ENCODE results near the gene CHURC1. TPM values are rescaled to one million over a fixed set of nuclear protein-coding genes. Genes with fewer than 3 reads are reported as not detected.

CHURC1 gene
- total and polyA plus RNA-seq, 2 of the 4 experiments (the other 2 are of a cell fraction), result 38.0 to 69.5 TPM

DNA sequence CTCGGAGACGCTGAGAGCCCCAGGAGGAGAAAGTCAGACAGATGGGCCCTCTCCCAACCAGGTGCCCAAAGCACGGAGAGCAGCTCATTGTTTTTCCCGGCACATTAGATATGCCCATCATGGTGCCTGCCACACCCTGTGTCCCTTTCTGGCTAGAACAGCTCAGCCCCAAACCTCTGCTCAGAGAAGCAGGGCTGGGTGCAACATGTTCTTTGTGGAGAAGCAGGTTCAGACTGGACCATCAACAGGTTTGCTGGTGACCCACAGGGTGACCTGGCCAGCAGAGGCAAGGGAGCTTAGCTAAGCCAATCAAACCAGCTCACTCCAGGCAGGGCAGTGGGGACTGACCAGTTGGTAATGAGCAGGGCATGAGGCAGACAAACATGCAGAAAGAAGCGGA lies 44.5 kb downstream of the CHURC1 start:
- Histone ChIP-seq H3K9ac (ENCODE audit: low read depth, low read length) (no peak overlapping the region), H3K23ac (ENCODE audit: low read depth, low read length) (no peak overlapping the region), H4K20me1 (ENCODE audit: insufficient read depth, low read length) (no peaks in the 10 kb centered on the region), H4K8ac (ENCODE audit: low read depth in 2 of 2, low read length in 2 of 2) (no peak overlapping the region), H2BK20ac (ENCODE audit: low read depth, low read length) (no peak overlapping the region), H3K36me3 (ENCODE audit: control insufficient read depth, insufficient read depth, low read length) (no peaks in the 10 kb centered on the region), H3K4ac (ENCODE audit: low read depth, low read length) (no peak overlapping the region), H3K79me1 (ENCODE audit: low read depth in 1 of 2, low read length in 2 of 2) (no peaks in the 10 kb centered on the region; a peak in 1 of 4 replicates), H3K4me1 (ENCODE audit: control insufficient read depth, insufficient read depth, low read length) (no peaks in the 10 kb centered on the region), H2BK120ac (ENCODE audit: low read depth, low read length) (no peak overlapping the region), H3K4me3 (ENCODE audit: insufficient read depth, low read depth, low read length) (no peak overlapping the region), H3K9me3 (ENCODE audit: control insufficient read depth, insufficient read depth, low read length) (no peaks in the 10 kb centered on the region), H3K14ac (replicated peaks; ENCODE audit: low read depth, low read length) (no peak overlapping the region), H3K27me3 (ENCODE audit: control insufficient read depth, insufficient read depth, low read length) (no peaks in the 10 kb centered on the region), H2AK9ac (replicated peaks; ENCODE audit: low read depth, low read length, poor library complexity) (no peak overlapping the region), H2BK5ac (ENCODE audit: low read depth, low read length, poor library complexity, severe bottlenecking) (no peak overlapping the region), H3K56ac (ENCODE audit: extremely low read depth, insufficient read depth, low read length) (no peak overlapping the region), H4K5ac (ENCODE audit: low read depth, low read length) (no peak overlapping the region), H3K27ac (ENCODE audit: insufficient read depth, low read length) (no peak overlapping the region), H2AFZ (replicated peaks; ENCODE audit: low read length, poor library complexity) (no peak overlapping the region), H3K18ac (ENCODE audit: low read depth, low read length) (no peak overlapping the region), H3K9me1 (ENCODE audit: insufficient read depth, low read length) (peaks cover 2% of the 10 kb centered on the region; the same call in 1 of the 2 replicates), H4K91ac (ENCODE audit: insufficient read depth, low read depth, low read length) (no peak overlapping the region), H2AK5ac (ENCODE audit: low read depth, low read length) (no peak overlapping the region), H3K4me2 (ENCODE audit: low read depth, low read length) (no peak overlapping the region), H2BK15ac (ENCODE audit: low read depth, low read length) (no peak overlapping the region)
- intact Hi-C loops (cut with micrococcal nuclease), result no loop called here
- ChIA-PET POLR2A (ENCODE audit: unreplicated experiment) (no interaction called here), CTCF (no interaction called here)
- TF ChIP-seq MAFK (IDR thresholded peaks at IDR 0.05; ENCODE audit: low read depth, low read length) (no peak), RFX5 (IDR thresholded peaks at IDR 0.05; ENCODE audit: low read depth, low read length) (no peak), FOS (IDR thresholded peaks at IDR 0.05; ENCODE audit: low read depth, low read length) (no peak), RAD21 (IDR thresholded peaks at IDR 0.05; ENCODE audit: low read length) (no peak), SMC3 (IDR thresholded peaks at IDR 0.05; ENCODE audit: low read depth, low read length) (no peak), NFE2L2 (IDR thresholded peaks at IDR 0.05; ENCODE audit: low read depth, low read length) (no peak), BHLHE40 (IDR thresholded peaks at IDR 0.05; ENCODE audit: low read depth, low read length) (no peak), RCOR1 (IDR thresholded peaks at IDR 0.05; ENCODE audit: insufficient replicate concordance, low read length) (no peak), MAZ (IDR thresholded peaks at IDR 0.05; ENCODE audit: borderline replicate concordance, low read depth, low read length) (no peak), CEBPB (IDR thresholded peaks at IDR 0.05; ENCODE audit: low read depth, low read length) (no peak), MXI1 (IDR thresholded peaks at IDR 0.05; ENCODE audit: borderline replicate concordance, low read depth, low read length) (no peak), CTCF (conservative IDR thresholded peaks at IDR 0.05; ENCODE audit: low read depth, low read length) (no peak), CHD1 (IDR thresholded peaks at IDR 0.05; ENCODE audit: low read depth, low read length) (no peak), POLR2A (IDR thresholded peaks at IDR 0.05; ENCODE audit: low read depth, low read length) (no peak)
- TF ChIP-seq, protein P1, sequence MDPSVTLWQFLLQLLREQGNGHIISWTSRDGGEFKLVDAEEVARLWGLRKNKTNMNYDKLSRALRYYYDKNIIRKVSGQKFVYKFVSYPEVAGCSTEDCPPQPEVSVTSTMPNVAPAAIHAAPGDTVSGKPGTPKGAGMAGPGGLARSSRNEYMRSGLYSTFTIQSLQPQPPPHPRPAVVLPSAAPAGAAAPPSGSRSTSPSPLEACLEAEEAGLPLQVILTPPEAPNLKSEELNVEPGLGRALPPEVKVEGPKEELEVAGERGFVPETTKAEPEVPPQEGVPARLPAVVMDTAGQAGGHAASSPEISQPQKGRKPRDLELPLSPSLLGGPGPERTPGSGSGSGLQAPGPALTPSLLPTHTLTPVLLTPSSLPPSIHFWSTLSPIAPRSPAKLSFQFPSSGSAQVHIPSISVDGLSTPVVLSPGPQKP (IDR thresholded peaks at IDR 0.05; ENCODE audit: borderline replicate concordance, low read depth, low read length), result no peak
- TF ChIP-seq, protein P2, sequence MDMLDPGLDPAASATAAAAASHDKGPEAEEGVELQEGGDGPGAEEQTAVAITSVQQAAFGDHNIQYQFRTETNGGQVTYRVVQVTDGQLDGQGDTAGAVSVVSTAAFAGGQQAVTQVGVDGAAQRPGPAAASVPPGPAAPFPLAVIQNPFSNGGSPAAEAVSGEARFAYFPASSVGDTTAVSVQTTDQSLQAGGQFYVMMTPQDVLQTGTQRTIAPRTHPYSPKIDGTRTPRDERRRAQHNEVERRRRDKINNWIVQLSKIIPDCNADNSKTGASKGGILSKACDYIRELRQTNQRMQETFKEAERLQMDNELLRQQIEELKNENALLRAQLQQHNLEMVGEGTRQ (IDR thresholded peaks at IDR 0.05; ENCODE audit: low read depth, low read length), result no peak
- dilution Hi-C loops (cut with HindIII; ENCODE audit: low sequenced_read_pairs, unreplicated experiment), result no loop called here
- DNase-seq (no peak), ATAC-seq (ENCODE audit: low read depth) (no peak)
- no TSS peak for BruUV-seq (replicated peaks)
- in situ Hi-C loops (cut with MboI; ENCODE audit: low sequenced_read_pairs), result no loop called here
- WGBS, 2 experiments (ENCODE audit: extremely low coverage in 2 of 2, insufficient read length in 1 of 2), result 89% methylated on average over 1 of the region's 5 CpGs; no CpG with 5 or more reads in 1 of the 2 experiments
